HTR-8/SVneo (cell line): ENCODE results near the gene ANO3.

Experiments used
- DNase-seq: peaks from one replicate; pipeline ENCODE4 v3.0.0; 2011; ENCODE audit warnings: low spot score, mixed read lengths; ENCODE audit not compliant: insufficient read length
- FAIRE-seq: peaks from 2 replicates; lab custom pipeline; 2011; peaks lifted over from hg19 to GRCh38; lab: Jason Lieb, UNC

Gene ANO3

DNA sequence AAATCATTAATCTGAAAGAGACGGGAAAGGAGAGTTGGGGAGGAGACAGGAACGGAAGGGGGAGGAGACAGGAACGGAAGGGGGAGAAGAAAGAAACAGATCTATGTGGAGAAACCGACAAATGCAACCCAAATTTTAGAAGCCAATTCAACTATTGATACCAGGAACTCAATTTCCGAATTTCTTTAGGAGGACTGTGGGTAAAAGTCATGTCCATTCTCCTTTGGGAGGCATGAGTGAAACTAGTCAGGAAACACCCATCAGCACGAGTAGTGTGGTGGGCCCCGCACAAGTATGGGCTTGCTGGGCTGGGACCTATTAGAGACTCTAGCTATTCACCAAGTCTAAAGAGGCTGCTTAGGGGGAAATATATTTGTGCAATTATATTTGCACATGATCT is 18.1 kb downstream of the ANO3 start:
- no peak for FAIRE-seq

GRCh38 chr11:26353010-26353409 is 21.1 kb downstream of the ANO3 start:
- DNase-seq: no peak
- FAIRE-seq: no peak

More for the DNA sequence above, 18.1 kb downstream of the ANO3 start:
- no peak for DNase-seq

- no peak for FAIRE-seq
Measured at GRCh38 chr11:26359055-26359454, 27.1 kb downstream of the ANO3 start.

DNA sequence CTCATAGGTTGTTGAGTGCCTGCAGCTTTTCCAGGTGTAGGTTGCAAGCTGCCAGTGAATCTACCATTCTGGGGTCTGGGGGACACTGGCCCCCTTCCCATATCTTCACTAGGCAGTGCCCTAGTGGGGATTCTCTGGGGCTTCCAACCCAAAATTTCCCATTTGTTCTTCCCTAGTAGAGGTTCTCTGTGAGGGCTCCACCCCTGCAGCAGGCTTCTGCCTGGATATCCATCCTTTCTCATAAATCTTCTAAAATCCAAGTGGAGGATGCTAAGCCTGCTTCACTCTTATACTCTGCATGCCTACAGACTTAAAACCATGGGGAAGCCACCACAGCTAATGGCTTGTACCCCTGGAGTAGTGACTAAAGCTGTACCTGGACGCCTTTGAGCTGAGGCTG is 33.4 kb downstream of the ANO3 start:
- no peak for DNase-seq
- no peak for FAIRE-seq

More at GRCh38 chr11:26359055-26359454, 27.1 kb downstream of the ANO3 start:
- DNase-seq: no peak

DNA sequence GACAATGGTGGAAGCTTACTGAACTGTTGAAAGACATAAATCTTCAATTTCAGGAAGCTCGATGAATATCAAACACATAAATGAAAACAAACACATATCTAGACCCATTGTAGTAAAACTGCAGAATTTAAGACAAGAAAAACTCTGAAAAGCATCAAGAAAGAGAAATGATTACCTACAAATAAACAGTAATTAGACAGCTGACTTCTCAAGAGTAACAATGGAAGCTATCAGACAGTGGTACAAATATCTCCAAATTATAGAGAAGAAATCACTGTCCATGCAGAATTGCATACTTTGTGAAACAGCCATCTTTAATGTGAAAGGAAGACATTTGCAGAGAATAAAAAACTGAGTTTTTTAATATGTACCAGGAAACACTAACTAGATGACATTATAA is 45.7 kb downstream of the ANO3 start:
- DNase-seq (no peak), FAIRE-seq (no peak)

- FAIRE-seq: no peak
- no peak for DNase-seq
Measured at GRCh38 chr11:26399336-26399735, 67.4 kb downstream of the ANO3 start.

DNA sequence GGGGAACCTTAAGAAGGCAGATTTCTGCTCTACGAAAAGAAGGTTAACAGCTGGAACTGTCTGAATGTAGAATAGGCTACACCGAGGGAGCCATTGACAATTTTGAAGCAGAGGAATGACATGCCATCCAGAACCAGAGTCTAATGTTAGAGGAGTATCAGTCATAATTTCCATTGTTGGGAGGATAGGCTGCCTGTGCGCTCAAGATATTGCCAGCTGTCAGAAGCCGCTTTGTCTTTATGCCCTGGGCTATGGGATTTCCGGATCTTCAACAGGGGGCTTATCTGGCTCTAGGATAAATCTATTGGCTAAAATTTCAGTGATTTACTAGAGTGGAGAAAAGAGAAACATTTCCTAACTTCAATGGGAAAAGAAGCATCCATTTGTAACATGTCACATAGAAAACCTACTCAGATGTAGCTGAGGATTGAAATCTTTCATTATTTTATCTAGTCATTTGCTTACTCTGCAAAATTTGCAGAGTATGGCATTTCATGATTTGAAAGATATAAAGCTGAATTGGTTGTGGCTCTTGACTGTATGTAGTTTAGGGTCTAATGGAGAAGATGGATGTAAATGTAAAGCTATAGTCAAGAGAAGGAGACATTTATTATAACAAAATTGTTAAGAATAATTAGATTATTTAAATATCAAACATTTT is 78.9 kb downstream of the ANO3 start:
- no peak for FAIRE-seq
- DNase-seq: no peak

- no peak for FAIRE-seq
- DNase-seq: no peak
Measured at GRCh38 chr11:26412955-26413354, 81.0 kb downstream of the ANO3 start.

DNA sequence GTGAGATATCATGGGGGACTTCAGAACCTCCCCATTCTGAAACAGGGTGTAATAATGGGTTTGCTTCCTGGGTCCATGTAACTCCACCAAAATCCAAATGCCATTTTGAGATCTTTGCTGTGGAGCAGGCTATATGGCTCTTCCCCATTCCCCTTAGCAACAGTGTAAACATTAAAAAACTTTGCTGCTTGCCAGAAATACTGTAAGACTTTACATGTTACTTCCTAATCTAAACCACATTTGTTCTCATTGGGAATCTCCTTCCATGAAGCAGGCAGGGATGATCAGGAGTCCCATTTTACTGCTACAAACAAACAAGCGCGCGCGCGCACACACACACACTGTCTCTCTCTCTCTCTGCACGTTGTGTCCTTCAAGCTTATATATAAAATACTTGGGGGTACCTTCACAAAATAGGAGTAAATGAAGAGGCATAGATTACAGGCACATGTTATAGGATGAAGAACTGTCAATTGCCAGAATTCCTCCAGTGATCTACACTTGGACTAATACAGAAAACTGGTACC is 86.5 kb downstream of the ANO3 start:
- no peak for DNase-seq
- FAIRE-seq: no peak

GRCh38 chr11:26420331-26420730 is 88.4 kb downstream of the ANO3 start:
- no peak for DNase-seq
- FAIRE-seq: no peak

DNA sequence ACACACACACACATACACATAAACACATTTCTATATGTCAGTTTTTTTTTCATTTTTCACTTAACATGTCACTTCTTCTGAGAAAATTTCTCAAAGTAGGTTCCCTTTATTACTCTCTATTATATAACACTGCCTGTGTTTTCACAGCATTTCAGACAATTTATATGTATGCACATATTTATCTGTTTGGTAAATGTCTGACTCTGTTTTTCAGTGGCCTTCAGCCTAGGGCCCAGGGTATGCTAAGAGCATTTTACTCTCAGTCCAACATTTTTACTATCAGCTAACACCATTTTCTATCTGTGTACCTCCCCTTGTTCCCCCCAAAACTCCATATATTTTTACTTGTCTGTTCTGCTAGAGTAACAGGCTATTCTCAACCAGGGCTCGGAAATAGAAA is 92.3 kb downstream of the ANO3 start:
- DNase-seq (no peak), FAIRE-seq (no peak)

DNA sequence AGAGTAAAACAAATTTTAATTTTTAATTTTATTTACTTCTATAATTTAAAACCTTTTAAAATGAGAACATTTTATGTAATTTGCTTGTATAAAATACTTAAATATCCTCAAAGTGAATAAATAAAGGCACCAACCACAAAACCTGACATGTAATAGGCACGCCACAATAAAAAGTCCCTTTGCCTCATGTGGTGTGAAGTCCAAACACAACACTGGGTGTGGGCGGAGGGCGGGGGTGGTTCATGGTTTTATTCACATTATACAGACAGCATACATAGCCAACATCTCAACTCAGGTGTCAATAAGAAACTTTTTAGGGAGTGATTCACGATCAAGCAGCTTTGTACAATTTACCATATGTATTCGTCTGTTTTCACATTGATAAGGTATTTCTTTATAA is 107.9 kb downstream of the ANO3 start:
- DNase-seq (no peak), FAIRE-seq (no peak)

DNA sequence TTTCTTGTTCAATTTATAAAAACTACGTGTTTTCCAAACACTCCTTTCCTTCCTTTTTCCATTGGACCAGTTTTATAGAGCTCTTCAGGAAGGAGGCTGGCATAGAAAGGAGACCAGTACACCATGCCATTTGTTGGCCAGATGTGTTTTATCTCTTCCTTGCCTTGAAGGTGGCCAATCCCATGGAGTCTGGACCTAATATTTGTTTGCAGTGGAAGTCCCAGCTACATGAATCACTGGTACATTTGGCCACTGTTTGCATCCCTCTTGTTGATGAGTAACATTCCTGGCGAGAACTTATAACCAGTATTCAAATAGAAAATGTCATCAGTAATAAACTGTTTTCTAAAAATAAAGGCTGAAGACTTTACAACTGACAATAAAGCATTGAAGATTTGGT is 110.2 kb downstream of the ANO3 start:
- no peak for FAIRE-seq
- no peak for DNase-seq

- FAIRE-seq: no peak
- DNase-seq: no peak
Measured at GRCh38 chr11:26443617-26444016, 111.7 kb downstream of the ANO3 start.

DNA sequence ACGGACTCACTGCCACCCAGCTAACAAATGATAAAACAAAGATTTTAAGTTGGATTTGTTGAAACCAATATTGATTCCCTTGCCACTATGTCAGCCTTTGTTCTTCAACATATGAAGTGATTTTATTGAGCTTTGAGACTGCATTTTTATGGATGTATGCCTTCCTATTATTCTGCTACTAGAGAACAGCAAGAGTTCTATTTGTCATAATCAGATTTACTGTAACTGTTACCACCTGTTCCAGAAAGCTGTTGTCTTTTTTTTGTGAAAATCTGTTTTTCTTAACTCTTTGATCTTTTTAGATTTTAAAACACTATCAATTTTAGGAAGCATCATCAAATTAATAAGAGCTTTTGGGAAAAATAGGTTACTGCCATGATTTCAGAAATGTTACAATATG is 125.7 kb downstream of the ANO3 start:
- FAIRE-seq (no peak), DNase-seq (no peak)

DNA sequence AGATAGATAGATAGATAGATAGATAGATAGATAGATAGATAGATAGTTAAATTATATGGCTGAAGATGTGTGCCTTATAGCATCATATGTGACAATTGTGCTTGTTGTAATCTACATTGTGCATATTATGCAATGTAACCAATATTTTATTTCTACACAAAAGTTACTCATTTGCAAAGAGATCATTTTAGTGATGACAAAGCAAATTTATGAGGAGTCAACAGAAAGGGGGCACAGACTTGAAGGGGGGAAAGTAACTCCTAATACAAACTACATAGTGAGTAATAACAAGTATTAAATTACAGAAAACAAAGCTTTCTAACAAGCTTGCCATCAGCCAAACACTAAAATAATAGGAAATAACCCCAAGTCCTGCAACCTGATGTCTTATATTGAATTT is 133.3 kb downstream of the ANO3 start:
- DNase-seq (no peak), FAIRE-seq (no peak)

GRCh38 chr11:26467506-26467905 is 135.6 kb downstream of the ANO3 start:
- no peak for FAIRE-seq
- DNase-seq: no peak

DNA sequence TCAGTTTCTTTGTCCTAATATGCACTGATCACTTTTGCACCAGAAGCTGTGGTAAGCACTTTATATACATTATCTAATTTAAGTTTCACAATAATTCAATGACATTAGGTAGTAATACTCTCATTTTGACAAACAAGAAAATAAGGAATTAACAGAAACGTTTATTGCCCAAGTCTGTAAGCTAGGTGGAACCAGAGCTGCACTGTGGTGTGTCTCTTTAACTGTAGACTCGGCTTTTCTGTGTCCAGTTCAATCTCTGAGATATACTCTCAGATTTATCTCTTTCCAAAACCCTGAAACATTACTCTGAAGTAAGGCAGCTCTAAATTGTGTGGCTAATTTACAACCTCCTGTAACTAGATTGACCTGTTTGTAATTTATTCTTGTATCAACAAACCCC is 139.1 kb downstream of the ANO3 start:
- FAIRE-seq (no peak), DNase-seq (no peak)

- DNase-seq (no peak), FAIRE-seq (no peak)
Measured at GRCh38 chr11:26473216-26474194, 141.6 kb downstream of the ANO3 start.

GRCh38 chr11:26474401-26474800 is 142.5 kb downstream of the ANO3 start:
- no peak for DNase-seq
- no peak for FAIRE-seq

GRCh38 chr11:26477396-26477795 is 145.5 kb downstream of the ANO3 start:
- no peak for FAIRE-seq
- no peak for DNase-seq
